Common myeloid progenitor, CD34-positive (primary cell): ENCODE data around the gene CCDC88A.

Experiments
- CTCF ChIA-PET: fragments of 350-600 bp; sonication (Branson Sonifier 250); formaldehyde crosslinking; loops from one replicate; lab custom pipeline; 2021; ENCODE audit warnings: antibody characterized with exemption; lab: Charles Lee
- POLR2A ChIA-PET: fragments of 350-600 bp; sonication (Branson Sonifier 250); formaldehyde crosslinking; loops from one replicate; lab custom pipeline; 2021; ENCODE audit warnings: antibody characterized with exemption; lab: Charles Lee
- DNase-seq, 3 donors: peaks; one replicate each; pipeline versions ENCODE4 v3.0.0 to v3.0.0-alpha.2; 2013
- H3K27ac ChIP-seq, 2 experiments: 1 replicate in 1 of 2; 2 replicates in 1 of 2; pipeline ENCODE4 v1.7.0; 2013; ENCODE audit warnings: inconsistent platforms in 2 of 2, low read length in 2 of 2, mild to moderate bottlenecking in 2 of 2, low read depth in 1 of 2, moderate library complexity in 1 of 2; ENCODE audit not compliant: severe bottlenecking in 2 of 2, insufficient read depth in 1 of 2, poor library complexity in 1 of 2
- H3K27me3 ChIP-seq, 5 experiments: replicated peaks in 2 of 5; 1 replicate in 3 of 5; 2 replicates in 2 of 5; pipeline versions ENCODE4 v1.6.1 to v1.7.0; 2013; ENCODE audit warnings: low read length in 4 of 5, mild to moderate bottlenecking in 2 of 5, moderate library complexity in 2 of 5, inconsistent platforms in 1 of 5; ENCODE audit not compliant: insufficient read depth in 5 of 5, control insufficient read depth in 4 of 5
- H3K36me3 ChIP-seq, 4 experiments: 1 replicate in 2 of 4; 2 replicates in 2 of 4; pipeline versions ENCODE4 v1.6.1 to v1.7.0; 2013; ENCODE audit warnings: low read length in 3 of 4, control low read depth in 1 of 4, mild to moderate bottlenecking in 1 of 4; ENCODE audit not compliant: control insufficient read depth in 4 of 4, insufficient read depth in 4 of 4
- H3K4me1 ChIP-seq, 4 experiments: 1 replicate in 3 of 4; 2 replicates in 1 of 4; pipeline versions ENCODE4 v1.6.1 to v1.7.1; 2013; ENCODE audit warnings: low read length in 3 of 4, mild to moderate bottlenecking in 3 of 4, control low read depth in 1 of 4, inconsistent platforms in 1 of 4, moderate library complexity in 1 of 4; ENCODE audit not compliant: control insufficient read depth in 4 of 4, insufficient read depth in 4 of 4; ENCODE audit errors: control extremely low read depth in 1 of 4
- H3K4me3 ChIP-seq, 7 experiments: 1 replicate in 4 of 7; 2 replicates in 3 of 7; pipeline versions ENCODE4 v1.5.1 to v1.7.0; 2013; ENCODE audit warnings: mild to moderate bottlenecking in 7 of 7, low read length in 6 of 7, moderate library complexity in 6 of 7, inconsistent platforms in 2 of 7, low read depth in 2 of 7, control low read depth in 1 of 7; ENCODE audit not compliant: insufficient read depth in 4 of 7, control insufficient read depth in 1 of 7; ENCODE audit errors: extremely low read depth in 1 of 7
- H3K9me3 ChIP-seq, 5 experiments: 1 replicate in 4 of 5; 2 replicates in 1 of 5; pipeline versions ENCODE4 v1.6.1 to v1.7.1; 2013; ENCODE audit warnings: low read length in 4 of 5, mild to moderate bottlenecking in 2 of 5, inconsistent platforms in 1 of 5, low read depth in 1 of 5, moderate library complexity in 1 of 5; ENCODE audit not compliant: control insufficient read depth in 4 of 5, insufficient read depth in 2 of 5; ENCODE audit errors: control extremely low read depth in 1 of 5
- WGBS: methylation state at CpG from one replicate; pipeline ENCODE4 v1.1.5; 2013; ENCODE audit not compliant: insufficient coverage; 5-methylcytosine and 5-hydroxymethylcytosine counted together

CCDC88A gene

DNA sequence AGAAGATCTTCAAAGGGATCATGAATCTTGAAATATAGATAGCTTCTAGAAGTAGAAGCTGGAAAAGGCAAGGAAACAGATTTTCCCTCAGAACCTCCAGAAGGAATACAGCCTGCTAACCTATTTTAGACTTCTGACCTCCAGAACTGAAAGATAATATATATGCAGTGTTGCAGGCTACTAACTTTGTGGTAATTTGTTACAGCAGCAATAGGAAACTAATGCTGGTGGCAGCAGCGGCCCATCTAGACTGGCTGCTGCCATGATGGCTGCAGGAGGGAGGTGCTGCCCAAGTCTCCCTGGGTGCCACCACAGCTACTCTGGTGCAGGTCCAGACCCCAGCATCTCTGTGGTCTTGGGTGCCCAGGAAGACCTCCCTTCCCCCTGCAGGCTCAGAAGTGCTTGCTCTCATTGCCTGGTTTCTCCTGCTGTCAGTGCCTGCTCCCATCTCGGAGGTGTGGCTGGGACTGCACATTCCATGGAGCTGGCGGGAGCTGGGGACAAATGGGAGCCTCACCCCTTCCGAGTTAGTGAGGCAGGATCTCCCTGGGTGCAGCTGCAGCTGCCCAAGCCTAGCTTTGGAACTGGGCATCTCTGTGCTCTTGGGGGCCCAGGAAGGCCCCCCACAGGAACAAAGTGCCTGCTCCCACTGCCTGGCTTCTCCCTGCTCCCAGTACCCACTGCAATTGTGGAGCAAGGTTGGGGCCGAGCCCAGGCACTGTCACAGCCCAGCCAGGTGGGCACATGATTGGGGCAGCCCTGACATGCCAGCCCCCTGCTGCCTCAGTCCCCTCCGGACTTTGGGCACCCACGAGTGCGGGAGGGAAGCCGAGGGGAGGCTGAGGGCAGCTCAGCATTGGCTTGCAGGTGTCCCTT is 18.1 kb upstream of the CCDC88A start:
- 98% methylated on average over 9 of the region's 9 CpGs for WGBS
- Histone ChIP-seq H3K27me3 (no peaks in the 10 kb centered on the region), H3K4me3 (no peak overlapping the region), H3K9me3 (no peaks in the 10 kb centered on the region), H3K36me3 (no peaks in the 10 kb centered on the region), H3K4me1 (no peaks in the 10 kb centered on the region), H3K27ac (no peak overlapping the region)
- no peak for DNase-seq
- ChIA-PET POLR2A (no interaction called here), CTCF (interaction anchor here (1.3 to 1.5 kb wide), 2 partner anchors 14 to 36 kb away, joined by 3 read pairs; no protein-coding TSS in a partner anchor)

DNA sequence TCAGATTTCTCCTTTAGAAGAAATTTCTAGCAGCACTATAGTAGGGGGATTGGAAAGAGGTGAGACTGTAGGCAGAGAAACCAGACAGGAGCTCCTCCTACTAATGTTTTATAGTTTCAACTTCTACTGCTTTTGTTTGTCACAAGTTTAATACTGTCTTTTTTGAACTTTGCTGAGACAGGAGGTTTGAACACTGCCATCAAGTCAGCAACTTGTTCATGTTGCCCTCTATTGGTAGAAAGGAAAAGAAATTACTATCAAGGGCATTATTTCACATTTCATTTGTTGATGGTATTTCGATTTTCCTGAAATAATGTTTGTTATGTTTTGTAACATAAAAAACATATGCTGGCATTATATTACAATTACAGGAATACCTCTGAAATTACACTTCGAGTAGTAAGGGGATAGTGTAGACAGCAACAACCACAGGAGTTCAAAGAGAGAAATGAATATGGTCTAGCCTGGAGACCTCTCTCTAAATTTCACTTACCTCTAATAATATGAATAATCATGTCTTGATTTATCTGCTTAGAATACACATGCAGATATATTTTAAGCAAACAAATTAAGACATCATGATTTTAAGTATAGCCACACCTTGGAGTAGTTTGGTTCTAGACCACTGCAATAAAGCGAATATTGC is 12.4 kb upstream of the CCDC88A start:
- H3K36me3 ChIP-seq: no peaks in the 10 kb centered on the region
- WGBS: no CpG with 5 or more reads among the region's 3 CpGs
- no peaks in the 10 kb centered on the region for H3K9me3 ChIP-seq
- H3K27me3 ChIP-seq: no peaks in the 10 kb centered on the region
- ChIA-PET CTCF (interaction anchor here (0.9 to 1.2 kb wide), 7 partner anchors 9 to 98 kb away, joined by 3 to 5 read pairs (median 3); no protein-coding TSS in a partner anchor), POLR2A (no interaction called here)
- DNase-seq: peak; percentile 30 to 63 (median 60)
- H3K4me1 ChIP-seq: no peaks in the 10 kb centered on the region
- H3K27ac ChIP-seq: no peak overlapping the region
- no peak overlapping the region for H3K4me3 ChIP-seq

DNA sequence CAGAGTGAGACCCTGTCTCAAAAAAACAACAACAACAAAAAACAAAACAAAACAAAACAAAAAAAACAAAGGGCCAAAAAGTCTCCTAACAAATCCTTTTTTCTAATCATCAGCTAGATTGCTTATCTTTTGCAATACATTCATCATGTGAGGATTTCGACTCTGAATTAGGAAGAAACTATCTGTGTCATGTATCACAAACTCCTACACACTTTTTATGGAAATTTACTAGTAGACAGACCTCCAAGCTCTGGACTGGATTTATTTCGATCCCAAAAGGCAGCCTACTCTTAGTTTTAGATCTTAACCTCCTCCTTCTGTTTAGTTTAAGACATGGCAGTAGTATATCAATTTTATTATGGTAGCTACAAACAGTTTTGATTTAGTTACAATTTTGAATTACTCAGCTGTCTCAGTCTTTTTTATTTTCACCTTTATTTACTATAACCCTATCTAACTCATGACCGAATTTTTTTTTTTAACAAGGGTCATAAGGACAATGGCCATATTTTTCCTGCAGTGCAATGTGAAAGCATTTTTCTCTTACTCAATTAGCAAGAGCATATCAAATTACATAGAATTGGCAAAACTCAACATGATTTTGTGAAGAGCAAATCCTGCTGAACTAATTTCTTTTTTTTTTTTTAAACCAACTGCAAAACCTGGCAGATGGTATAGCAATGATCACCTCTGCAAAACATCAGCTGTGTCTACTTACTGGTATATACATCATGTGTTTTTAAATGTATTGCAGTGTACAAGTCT is 10.7 kb upstream of the CCDC88A start:
- Histone ChIP-seq H3K4me3 (no peak overlapping the region), H3K4me1 (peaks cover 2 to 6% (median 4%) of the 10 kb centered on the region in 4 experiments), H3K9me3 (no peaks in the 10 kb centered on the region), H3K36me3 (no peaks in the 10 kb centered on the region), H3K27me3 (no peaks in the 10 kb centered on the region), H3K27ac (no peak overlapping the region)
- POLR2A ChIA-PET: interaction anchor here (0.7 kb wide), 1 partner anchor 383 kb away, joined by 6 read pairs; no protein-coding TSS in a partner anchor
- WGBS: 90% methylated on average over 2 of the region's 3 CpGs
- DNase-seq: no peak
- CTCF ChIA-PET: interaction anchor here (0.7 to 1.4 kb wide), 3 partner anchors 11 to 28 kb away, joined by 3 to 4 read pairs (median 3); no protein-coding TSS in a partner anchor

DNA sequence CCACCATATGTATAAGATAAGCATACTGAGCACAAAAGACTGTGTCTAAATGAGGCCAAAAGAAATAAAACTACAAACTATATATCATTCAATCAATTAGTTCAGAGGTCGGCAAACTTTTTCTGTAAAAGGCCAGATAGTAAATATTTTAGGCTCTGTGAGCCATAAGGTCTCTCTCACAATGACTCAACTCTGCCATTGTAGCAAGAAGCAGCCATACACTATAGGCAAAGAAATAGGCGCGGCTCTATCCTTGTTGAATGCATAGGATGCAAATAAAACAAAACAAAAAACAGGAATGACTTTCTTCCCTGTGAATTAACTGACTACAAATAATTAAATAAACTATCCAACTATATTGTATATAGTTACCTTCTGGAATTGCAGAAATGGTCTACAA is 8.6 kb upstream of the CCDC88A start:
- DNase-seq: no peak
- Histone ChIP-seq H3K27me3 (no peaks in the 10 kb centered on the region), H3K4me1 (peaks cover 5 to 13% (median 7%) of the 10 kb centered on the region in 4 experiments), H3K27ac (no peak overlapping the region), H3K4me3 (no peak overlapping the region), H3K36me3 (no peaks in the 10 kb centered on the region), H3K9me3 (no peaks in the 10 kb centered on the region)
- ChIA-PET CTCF (no interaction called here), POLR2A (no interaction called here)
- 100% methylated on average over 1 of the region's 3 CpGs for WGBS

DNA sequence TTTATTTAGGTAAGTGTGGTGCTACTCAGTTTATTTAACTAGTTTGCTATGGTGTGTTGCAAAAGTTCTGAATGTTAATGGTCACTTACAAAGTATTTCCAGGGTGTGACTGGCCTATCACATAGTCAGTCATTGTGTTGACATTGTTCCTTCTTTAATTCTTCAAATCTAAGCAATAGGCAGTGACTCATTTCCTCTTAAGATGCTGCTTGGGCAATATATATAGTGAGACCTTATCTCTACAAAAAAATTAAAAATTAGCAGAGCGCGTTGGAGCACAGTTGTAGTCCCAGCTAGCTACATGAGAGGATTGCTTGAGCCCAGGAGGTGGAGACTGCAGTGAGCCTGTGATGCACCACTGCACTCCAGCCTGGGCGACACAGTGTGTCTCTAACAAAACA is 5.8 kb upstream of the CCDC88A start:
- Histone ChIP-seq H3K27ac (no peak overlapping the region), H3K36me3 (no peaks in the 10 kb centered on the region), H3K4me1 (peaks cover 17 to 31% (median 24%) of the 10 kb centered on the region in 4 experiments), H3K9me3 (no peaks in the 10 kb centered on the region), H3K4me3 (no peak overlapping the region), H3K27me3 (no peaks in the 10 kb centered on the region)
- WGBS: 57% methylated on average over 3 of the region's 3 CpGs
- POLR2A ChIA-PET: no interaction called here
- CTCF ChIA-PET: no interaction called here
- peak in 2 of 3 donors; percentile 68 to 79 for DNase-seq

DNA sequence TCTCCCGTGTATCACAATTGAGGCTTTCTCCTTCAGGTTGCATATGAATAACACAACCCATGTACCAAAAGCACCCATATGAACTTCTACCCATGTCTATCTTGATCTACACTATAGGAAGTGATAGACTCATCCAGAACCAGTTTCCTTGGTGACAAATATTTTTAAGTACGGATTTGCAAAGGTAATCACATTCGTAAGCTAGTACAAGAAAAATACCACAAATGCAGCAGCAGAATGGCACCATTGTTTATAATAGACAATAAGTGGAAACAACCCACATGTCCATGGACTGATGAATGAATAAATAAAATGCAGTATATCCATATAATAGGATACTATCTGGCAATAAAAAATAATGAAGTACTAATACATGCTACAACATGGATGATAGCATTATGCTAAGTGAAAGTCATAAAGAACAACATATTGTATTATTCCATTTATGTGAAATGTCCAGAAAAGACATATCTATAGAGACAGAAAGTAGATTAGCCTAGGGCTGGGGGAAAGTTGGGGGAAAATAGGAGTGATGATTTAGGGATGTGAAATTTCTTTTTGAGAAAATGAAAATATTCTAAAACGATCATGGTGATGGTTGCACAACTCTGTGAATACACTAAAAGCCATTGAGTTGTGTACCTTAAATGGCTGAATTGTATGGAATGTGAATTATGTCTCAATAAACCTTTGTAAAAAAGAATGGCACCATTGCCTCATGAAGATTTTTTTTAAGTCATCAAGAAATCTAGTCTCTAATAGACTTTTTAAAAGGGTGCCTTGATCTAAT is 3.4 kb upstream of the CCDC88A start:
- Histone ChIP-seq H3K27me3 (no peaks in the 10 kb centered on the region), H3K4me1 (peaks cover 18 to 42% (median 30%) of the 10 kb centered on the region in 4 experiments), H3K27ac (no peak overlapping the region), H3K9me3 (no peaks in the 10 kb centered on the region), H3K4me3 (no peak overlapping the region), H3K36me3 (no peaks in the 10 kb centered on the region)
- 82% methylated on average over 2 of the region's 4 CpGs for WGBS
- no peak for DNase-seq
- POLR2A ChIA-PET: no interaction called here
- CTCF ChIA-PET: interaction anchor here (0.7 to 1.3 kb wide), 4 partner anchors 9 to 171 kb away, joined by 3 to 5 read pairs (median 3); no protein-coding TSS in a partner anchor
